ENCODE results near the gene CYFIP1. TPM values are rescaled to one million over a fixed set of nuclear protein-coding genes. Genes with fewer than 3 reads are reported as not detected.

CYFIP1 gene
- total RNA-seq, 2 experiments from 2014 or later: 8.8 to 9.3 TPM

DNA sequence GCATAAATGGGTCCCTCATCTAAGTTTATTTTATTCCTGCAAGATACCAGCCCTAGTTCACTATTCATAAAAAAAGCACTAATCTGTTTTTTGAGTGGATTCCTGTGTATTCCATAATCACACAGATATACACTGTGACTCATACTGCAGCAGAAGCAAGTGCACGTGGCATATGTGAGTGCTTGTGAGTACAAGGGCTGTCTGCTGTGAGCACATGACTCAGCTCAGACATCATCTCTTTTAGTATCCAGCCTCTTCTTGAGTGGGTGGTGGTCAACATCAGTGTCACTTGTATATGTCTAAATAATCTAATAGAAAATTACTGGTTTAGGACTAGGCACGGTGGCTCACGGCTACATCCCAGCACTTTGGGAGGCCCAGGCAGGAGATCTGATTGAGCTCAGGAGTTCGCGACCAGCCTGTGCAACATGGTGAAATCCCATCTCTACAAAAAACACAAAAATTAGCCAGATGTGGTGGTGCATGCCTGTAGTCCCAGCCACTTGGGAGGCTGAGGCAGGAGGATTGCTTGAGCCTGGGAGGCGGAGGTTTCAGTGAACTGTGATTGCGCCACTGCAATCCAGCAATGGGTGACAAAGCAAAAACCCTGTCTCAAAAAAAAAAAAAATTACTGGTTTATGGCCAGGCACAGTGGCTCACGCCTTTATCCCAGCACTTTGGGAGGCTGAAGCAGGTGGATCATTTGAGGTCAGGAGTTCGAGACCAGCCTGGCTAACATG, 91.9 kb downstream of the CYFIP1 start:
- no peak overlapping the region for H3K4me3 Mint-ChIP-seq
- H3K9me3 Mint-ChIP-seq (ENCODE audit: insufficient read depth): no peaks in the 10 kb centered on the region
- no peak overlapping the region for H3K27ac Mint-ChIP-seq
- no peaks in the 10 kb centered on the region for H3K4me1 Mint-ChIP-seq (ENCODE audit: low read depth)
- H3K36me3 Mint-ChIP-seq (ENCODE audit: low read depth): no peaks in the 10 kb centered on the region
- ATAC-seq: no peak
- POLR2A ChIA-PET: no interaction called here
- H3K27me3 Mint-ChIP-seq (ENCODE audit: low read depth): no peaks in the 10 kb centered on the region
- no peak for DNase-seq
- CTCF ChIA-PET: no interaction called here

DNA sequence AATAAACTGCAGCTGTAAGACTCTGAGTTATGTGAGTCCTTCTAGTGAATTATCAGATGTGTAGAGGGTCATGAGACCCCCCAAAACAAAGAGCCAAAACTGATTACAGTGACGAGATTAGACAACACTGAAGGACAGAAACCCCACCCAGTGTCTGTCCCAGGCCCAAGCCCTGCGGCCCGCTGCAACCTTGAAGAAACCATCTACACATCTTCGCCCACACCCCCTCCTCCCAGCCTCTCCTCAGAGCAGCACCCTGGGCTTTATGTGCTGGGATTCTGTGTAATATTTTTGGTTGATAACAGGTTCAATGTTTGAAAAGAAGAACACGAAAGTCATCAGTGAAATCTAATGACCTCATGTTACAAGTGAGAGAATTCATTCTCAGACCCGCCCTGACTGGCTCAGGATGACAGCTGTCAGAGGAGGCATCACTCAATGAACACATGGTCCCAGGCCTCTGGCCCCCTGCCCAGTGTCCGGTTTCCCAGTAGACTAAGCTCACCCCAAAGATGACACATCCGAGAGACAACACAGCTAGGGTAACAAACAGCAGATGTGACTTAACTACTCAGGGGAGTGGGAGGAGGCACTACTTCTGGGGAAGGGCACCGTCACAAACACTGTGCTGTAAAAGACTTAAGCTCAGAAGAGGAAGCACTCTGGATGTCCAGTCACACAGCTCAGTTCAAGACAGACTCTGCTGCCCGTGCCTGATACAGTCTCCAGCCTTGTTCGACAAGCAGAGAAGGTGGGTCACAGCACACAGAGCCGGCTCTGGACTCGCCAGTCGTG, 92.8 kb downstream of the CYFIP1 start:
- Mint-ChIP-seq H3K9me3 (ENCODE audit: insufficient read depth) (no peaks in the 10 kb centered on the region), H3K27me3 (ENCODE audit: low read depth) (no peaks in the 10 kb centered on the region), H3K27ac (no peak overlapping the region), H3K36me3 (ENCODE audit: low read depth) (no peaks in the 10 kb centered on the region), H3K4me1 (ENCODE audit: low read depth) (no peaks in the 10 kb centered on the region), H3K4me3 (no peak overlapping the region)
- POLR2A ChIA-PET: no interaction called here
- CTCF ChIA-PET: no interaction called here
- DNase-seq (no peak), ATAC-seq (no peak)

DNA sequence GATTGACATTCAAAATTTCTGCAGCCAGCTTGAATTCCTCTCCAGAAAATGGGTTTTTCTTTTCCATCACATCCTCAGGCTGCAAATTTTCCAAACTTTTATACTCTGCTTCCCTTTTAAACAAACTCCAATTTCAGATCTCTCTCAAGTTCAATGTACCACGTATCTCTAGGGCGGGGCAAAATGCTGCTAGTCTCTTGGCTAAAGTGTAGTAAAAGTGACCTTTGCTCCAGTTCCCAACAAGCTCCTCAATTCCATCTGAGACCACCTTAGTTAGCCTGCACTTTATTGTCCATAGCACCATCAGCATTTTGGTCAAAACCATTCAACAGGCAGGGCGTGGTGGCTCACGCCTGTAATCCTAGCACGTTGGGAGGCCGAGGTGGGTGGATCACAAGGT, 95.0 kb downstream of the CYFIP1 start:
- ATAC-seq (no peak), DNase-seq (no peak)
- H3K9me3 Mint-ChIP-seq (ENCODE audit: insufficient read depth): no peaks in the 10 kb centered on the region
- CTCF ChIA-PET: no interaction called here
- H3K27me3 Mint-ChIP-seq (ENCODE audit: low read depth): no peaks in the 10 kb centered on the region
- no peak overlapping the region for H3K27ac Mint-ChIP-seq
- H3K4me3 Mint-ChIP-seq: no peak overlapping the region
- H3K36me3 Mint-ChIP-seq (ENCODE audit: low read depth): no peaks in the 10 kb centered on the region
- POLR2A ChIA-PET: no interaction called here
- peaks cover 2% of the 10 kb centered on the region for H3K4me1 Mint-ChIP-seq (ENCODE audit: low read depth)

DNA sequence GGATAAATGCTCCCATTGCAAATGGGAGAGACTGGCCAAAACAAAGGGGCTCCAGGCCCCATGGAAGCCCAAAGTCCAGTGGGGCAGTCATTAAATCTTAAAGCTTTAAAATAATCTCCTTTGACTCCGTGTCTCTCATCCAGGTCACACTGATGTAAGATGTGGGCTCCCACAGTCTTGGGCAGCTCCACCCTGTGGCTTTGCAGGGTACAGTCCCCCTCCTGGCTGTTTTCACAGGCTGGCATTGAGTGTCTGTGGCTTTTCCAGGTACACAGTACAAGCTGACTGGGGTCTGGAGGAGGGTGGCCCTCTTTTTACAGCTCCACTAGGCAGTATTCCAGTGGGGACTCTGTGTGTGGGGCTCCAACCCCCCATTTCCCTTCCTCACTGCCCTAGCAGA, 95.8 kb downstream of the CYFIP1 start:
- ATAC-seq (no peak), DNase-seq (peak; percentile 27)
- ChIA-PET POLR2A (no interaction called here), CTCF (no interaction called here)
- H3K4me3 Mint-ChIP-seq: no peak overlapping the region
- H3K9me3 Mint-ChIP-seq (ENCODE audit: insufficient read depth): no peaks in the 10 kb centered on the region
- no peaks in the 10 kb centered on the region for H3K27me3 Mint-ChIP-seq (ENCODE audit: low read depth)
- H3K27ac Mint-ChIP-seq: no peak overlapping the region
- H3K4me1 Mint-ChIP-seq (ENCODE audit: low read depth): peaks cover 4% of the 10 kb centered on the region
- no peaks in the 10 kb centered on the region for H3K36me3 Mint-ChIP-seq (ENCODE audit: low read depth)

DNA sequence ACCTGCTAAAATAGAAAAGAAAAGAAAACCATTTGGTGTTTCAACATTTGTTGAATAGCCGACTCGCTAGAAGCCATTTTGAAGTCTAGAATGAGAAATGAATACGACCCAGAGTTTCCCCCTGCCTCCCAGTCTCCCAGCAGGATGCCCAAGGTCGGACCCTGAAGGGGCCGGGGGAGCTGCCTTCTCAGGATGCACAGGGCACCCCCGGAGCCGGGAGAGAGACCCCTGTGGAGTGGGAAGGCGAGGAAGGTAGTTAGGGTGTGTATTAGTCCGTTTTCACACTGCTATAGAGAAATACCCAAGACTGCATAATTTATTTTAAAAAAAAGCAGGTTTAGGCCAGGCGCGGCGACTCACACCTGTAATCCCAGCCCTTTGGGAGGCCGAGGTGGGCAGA, 97.0 kb downstream of the CYFIP1 start:
- H3K9me3 Mint-ChIP-seq (ENCODE audit: insufficient read depth): no peaks in the 10 kb centered on the region
- no peaks in the 10 kb centered on the region for H3K36me3 Mint-ChIP-seq (ENCODE audit: low read depth)
- H3K27ac Mint-ChIP-seq: no peak overlapping the region
- CTCF ChIA-PET: no interaction called here
- H3K27me3 Mint-ChIP-seq (ENCODE audit: low read depth): no peaks in the 10 kb centered on the region
- ATAC-seq (no peak), DNase-seq (no peak)
- peaks cover 4% of the 10 kb centered on the region for H3K4me1 Mint-ChIP-seq (ENCODE audit: low read depth)
- H3K4me3 Mint-ChIP-seq: no peak overlapping the region
- POLR2A ChIA-PET: no interaction called here

DNA sequence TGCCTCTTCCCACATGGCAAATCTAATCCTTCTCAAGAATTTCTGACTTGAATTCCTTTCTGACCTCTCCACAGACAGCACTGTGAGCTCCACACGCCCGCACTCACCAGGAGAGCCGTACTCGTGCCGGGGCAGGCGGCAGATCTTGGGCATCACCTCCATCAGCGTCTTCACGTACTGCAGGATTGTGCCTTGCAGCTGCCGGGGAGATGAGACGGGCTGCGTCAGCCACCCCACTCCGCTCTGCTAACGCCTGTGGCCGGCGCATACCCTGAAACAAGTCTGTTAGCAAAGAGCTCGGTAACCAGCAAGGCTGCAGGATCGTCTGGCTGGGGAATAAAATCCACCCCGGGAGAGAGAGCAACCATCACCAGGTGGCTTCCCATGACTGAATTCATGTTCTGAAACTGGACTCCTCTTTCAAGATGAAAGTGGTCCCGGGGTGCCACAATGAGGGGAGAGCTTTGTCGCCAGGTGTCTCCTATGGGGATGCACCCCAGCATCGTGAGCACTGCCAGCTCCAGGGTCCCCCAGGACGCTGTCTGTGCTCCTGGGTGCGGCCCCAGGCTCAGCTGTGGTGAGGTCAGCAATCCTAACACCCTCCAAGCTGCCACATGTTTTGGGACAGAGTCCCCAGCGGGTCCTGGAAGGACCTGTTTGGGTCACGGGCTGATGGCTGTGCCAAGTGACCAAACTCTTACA, 98.3 kb downstream of the CYFIP1 start:
- Mint-ChIP-seq H3K9me3 (ENCODE audit: insufficient read depth) (no peaks in the 10 kb centered on the region), H3K36me3 (ENCODE audit: low read depth) (no peaks in the 10 kb centered on the region), H3K4me1 (ENCODE audit: low read depth) (peaks cover 4% of the 10 kb centered on the region), H3K27me3 (ENCODE audit: low read depth) (no peaks in the 10 kb centered on the region), H3K27ac (no peak overlapping the region), H3K4me3 (no peak overlapping the region)
- no peak for DNase-seq
- ChIA-PET CTCF (no interaction called here), POLR2A (no interaction called here)
- ATAC-seq: no peak

DNA sequence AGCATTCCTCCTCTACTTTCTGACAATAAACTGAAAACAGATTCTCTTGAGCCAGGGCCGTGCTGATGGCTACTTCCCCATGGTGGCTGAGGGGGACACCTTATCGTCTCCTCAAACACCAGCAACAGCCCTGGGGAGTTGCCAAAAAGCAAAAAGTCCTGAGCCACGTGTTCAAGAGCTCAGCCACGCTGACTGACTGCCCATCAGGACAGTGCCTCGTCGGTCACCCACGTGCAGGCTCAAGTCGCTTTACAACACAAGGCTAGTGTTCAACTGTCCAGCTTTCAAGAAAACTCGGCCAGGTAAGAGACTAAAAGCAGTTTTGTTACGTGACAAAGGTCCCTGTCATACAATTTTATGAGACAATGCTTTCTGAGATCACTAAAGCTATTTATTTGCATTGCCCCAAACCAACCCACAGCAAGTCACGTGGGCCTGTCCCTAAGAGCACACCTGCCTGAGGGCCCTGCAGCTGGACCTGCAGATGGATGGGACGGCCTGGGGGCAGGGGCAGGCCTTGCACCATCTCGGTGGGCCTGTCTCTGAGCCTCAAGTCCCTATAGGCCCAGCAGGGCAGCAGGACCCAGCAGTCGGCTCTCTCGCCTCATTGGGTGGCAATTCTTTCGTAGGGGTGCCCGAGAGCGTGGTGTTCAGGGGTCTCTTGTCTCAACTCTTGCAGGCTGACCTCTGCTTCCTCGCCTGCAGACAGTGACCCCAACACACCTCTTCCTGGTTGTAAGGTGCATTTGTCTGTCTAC, 99.0 kb downstream of the CYFIP1 start:
- ATAC-seq (no peak), DNase-seq (no peak)
- H3K4me1 Mint-ChIP-seq (ENCODE audit: low read depth): peaks cover 4% of the 10 kb centered on the region
- H3K9me3 Mint-ChIP-seq (ENCODE audit: insufficient read depth): no peaks in the 10 kb centered on the region
- ChIA-PET POLR2A (no interaction called here), CTCF (no interaction called here)
- no peak overlapping the region for H3K4me3 Mint-ChIP-seq
- no peak overlapping the region for H3K27ac Mint-ChIP-seq
- H3K36me3 Mint-ChIP-seq (ENCODE audit: low read depth): no peaks in the 10 kb centered on the region
- no peaks in the 10 kb centered on the region for H3K27me3 Mint-ChIP-seq (ENCODE audit: low read depth)

DNA sequence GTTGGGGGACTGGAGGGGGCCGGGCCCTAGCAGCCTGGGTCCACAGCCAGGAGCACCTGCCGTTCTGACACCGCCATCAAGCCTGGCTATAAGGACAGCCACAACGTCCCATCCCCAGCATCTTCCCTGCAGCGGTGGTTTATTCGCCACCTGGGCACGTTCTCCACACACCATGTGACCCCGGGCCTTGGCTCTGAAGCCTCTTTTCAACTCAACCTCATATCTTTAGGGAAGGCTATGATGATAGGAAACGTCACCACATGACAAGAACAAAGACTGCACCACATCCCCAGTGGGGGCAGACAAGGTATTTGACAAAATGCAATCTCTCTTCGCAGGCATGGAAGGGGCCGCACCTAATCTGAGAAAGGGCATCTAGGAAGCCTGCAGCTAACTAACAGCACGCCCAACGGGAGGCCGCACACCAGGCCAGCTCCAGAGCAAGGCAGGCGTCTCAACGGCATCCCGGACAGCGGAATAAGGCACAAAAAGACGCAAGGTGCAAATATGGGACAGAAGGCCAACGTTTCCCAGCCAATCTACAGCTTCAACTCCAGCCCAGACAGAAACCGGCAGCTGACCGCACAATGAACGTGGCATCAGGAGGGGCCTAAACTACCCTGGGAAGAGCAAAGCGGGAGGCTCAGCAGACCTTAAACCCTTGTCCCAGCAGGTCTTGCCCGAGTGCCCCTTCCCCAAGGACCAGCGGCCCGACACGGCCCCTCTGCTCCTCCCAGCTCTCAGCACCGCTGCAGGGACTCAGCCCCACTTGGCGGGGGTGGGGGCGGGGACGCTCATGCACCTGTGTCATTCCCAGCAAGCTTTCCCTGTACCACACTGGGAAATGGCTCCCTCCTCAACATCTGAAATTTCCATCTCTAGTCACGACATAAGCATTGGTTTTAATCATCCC, 99.8 kb downstream of the CYFIP1 start:
- DNase-seq (no peak), ATAC-seq (no peak)
- Mint-ChIP-seq H3K36me3 (ENCODE audit: low read depth) (no peaks in the 10 kb centered on the region), H3K27me3 (ENCODE audit: low read depth) (no peaks in the 10 kb centered on the region), H3K27ac (no peak overlapping the region), H3K9me3 (ENCODE audit: insufficient read depth) (no peaks in the 10 kb centered on the region), H3K4me3 (no peak overlapping the region), H3K4me1 (ENCODE audit: low read depth) (peaks cover 4% of the 10 kb centered on the region)
- POLR2A ChIA-PET: no interaction called here
- CTCF ChIA-PET: no interaction called here

DNA sequence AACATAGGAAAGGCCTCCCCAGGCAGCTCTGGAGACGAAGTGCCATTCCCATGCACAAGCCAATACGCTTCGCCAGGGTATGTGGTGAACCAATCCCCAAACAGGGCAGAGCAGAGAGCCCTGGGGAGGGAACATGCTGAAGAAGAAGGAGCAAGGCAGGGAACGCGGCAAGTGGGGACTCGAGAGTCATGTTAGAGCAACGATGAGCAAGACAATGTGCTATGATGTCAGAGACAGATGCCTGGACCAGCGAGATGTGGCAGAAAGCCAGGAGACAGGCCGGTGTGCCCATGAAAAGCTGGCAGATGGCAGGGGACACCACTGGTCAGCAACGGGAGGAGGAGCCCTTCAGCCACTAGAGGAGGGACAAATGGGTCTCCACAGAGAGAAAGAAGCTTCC, 102.1 kb downstream of the CYFIP1 start:
- no peak overlapping the region for H3K27ac Mint-ChIP-seq
- H3K36me3 Mint-ChIP-seq (ENCODE audit: low read depth): no peaks in the 10 kb centered on the region
- no peak overlapping the region for H3K4me3 Mint-ChIP-seq
- ATAC-seq (no peak), DNase-seq (no peak)
- no peaks in the 10 kb centered on the region for H3K9me3 Mint-ChIP-seq (ENCODE audit: insufficient read depth)
- H3K4me1 Mint-ChIP-seq (ENCODE audit: low read depth): peaks cover 4% of the 10 kb centered on the region
- ChIA-PET CTCF (no interaction called here), POLR2A (no interaction called here)
- no peaks in the 10 kb centered on the region for H3K27me3 Mint-ChIP-seq (ENCODE audit: low read depth)

DNA sequence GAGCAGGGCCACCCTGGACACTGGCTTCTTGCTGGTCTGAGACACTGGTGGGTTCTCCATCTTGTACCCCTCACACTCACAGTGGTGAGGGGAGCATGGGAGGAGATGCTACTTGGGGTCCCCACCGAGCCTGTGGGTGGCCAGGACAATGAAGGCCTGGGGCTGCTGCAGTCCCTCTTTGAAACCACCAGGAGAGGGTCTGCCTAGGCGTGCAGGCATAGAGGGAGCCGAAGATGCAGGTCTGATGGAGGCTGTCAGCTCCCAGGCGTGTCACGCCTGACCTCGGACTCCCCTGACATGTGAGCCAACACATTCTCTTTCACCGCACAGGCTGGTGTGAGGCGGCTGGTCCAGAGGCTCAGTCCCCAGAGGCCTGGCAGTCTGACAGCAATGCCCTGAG, 102.6 kb downstream of the CYFIP1 start:
- ChIA-PET POLR2A (no interaction called here), CTCF (no interaction called here)
- H3K4me1 Mint-ChIP-seq (ENCODE audit: low read depth): peaks cover 4% of the 10 kb centered on the region
- no peaks in the 10 kb centered on the region for H3K27me3 Mint-ChIP-seq (ENCODE audit: low read depth)
- DNase-seq: no peak
- no peak overlapping the region for H3K27ac Mint-ChIP-seq
- no peaks in the 10 kb centered on the region for H3K9me3 Mint-ChIP-seq (ENCODE audit: insufficient read depth)
- H3K4me3 Mint-ChIP-seq: no peak overlapping the region
- no peaks in the 10 kb centered on the region for H3K36me3 Mint-ChIP-seq (ENCODE audit: low read depth)
- no peak for ATAC-seq

DNA sequence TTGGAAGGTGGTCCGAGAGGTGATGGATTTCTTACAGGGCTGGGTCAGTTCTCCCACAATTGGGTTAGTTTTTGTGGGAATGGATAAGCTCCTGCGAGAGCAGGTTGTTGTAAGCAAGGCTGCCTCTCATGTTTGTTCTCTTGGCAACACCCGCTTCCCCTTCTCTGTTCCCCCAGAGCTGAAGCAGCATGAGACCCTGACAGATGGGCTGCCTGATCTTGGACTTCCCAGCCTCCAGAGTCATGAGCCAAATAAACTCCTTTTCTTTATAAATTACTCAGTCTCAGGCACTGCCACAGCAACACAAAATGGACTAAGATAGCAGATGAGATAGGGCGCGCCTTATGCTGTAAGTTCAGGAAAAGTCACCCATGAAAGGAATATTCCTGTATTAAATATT, 103.1 kb downstream of the CYFIP1 start:
- Mint-ChIP-seq H3K27ac (no peak overlapping the region), H3K27me3 (ENCODE audit: low read depth) (no peaks in the 10 kb centered on the region), H3K9me3 (ENCODE audit: insufficient read depth) (no peaks in the 10 kb centered on the region), H3K36me3 (ENCODE audit: low read depth) (no peaks in the 10 kb centered on the region), H3K4me3 (no peak overlapping the region), H3K4me1 (ENCODE audit: low read depth) (peaks cover 4% of the 10 kb centered on the region)
- ChIA-PET POLR2A (no interaction called here), CTCF (no interaction called here)
- DNase-seq (no peak), ATAC-seq (no peak)
